Activated CD4-positive, alpha-beta T cell treated with anti-CD3 and anti-CD28 coated beads, Interleukin-2, Interleukin-4, amounts not matched to agents 100 ng/mL and 50 ng/mL, durations not matched to agents 16 hours and 8 hours (primary cell): ENCODE data around the gene HSPB6.
"Not testable (repeated sequence)": the region's sequence is repeated elsewhere in the genome, so short reads cannot be mapped to it uniquely, and the experiment has no call there.

Source experiments
- DNase-seq: peaks from one replicate; pipeline ENCODE4 v3.0.0-alpha.2; 2020; ENCODE audit warnings: low spot score

Gene HSPB6

GRCh38 chr19:35731779-35732405 lies 24.9 kb downstream of the HSPB6 start:
- DNase-seq: no peak

- no peak for DNase-seq
These were observed 25.5 kb downstream of the HSPB6 start for GRCh38 chr19:35731353-35731752.

GRCh38 chr19:35730326-35730725 lies 26.5 kb downstream of the HSPB6 start:
- DNase-seq: no peak

GRCh38 chr19:35729763-35730162 lies 27.1 kb downstream of the HSPB6 start:
- DNase-seq: no peak

- DNase-seq: no peak
These were observed 27.8 kb downstream of the HSPB6 start for GRCh38 chr19:35729021-35729420.

- no peak for DNase-seq
These were observed 28.7 kb downstream of the HSPB6 start for GRCh38 chr19:35727956-35728706.

GRCh38 chr19:35727053-35727955 lies 29.5 kb downstream of the HSPB6 start:
- DNase-seq: no peak

GRCh38 chr19:35725216-35725861 lies 31.5 kb downstream of the HSPB6 start:
- no peak for DNase-seq

- DNase-seq: no peak
These were observed 32.3 kb downstream of the HSPB6 start for GRCh38 chr19:35724560-35724959.

GRCh38 chr19:35724132-35724531 lies 32.7 kb downstream of the HSPB6 start:
- not testable (repeated sequence) for DNase-seq

- no peak for DNase-seq
These were observed 33.2 kb downstream of the HSPB6 start for GRCh38 chr19:35723671-35724070.

GRCh38 chr19:35722897-35723296 lies 33.9 kb downstream of the HSPB6 start:
- DNase-seq: no peak

- no peak for DNase-seq
These were observed 34.4 kb downstream of the HSPB6 start for GRCh38 chr19:35722461-35722860.

- no peak for DNase-seq
These were observed 35.5 kb downstream of the HSPB6 start for GRCh38 chr19:35721374-35721773.

GRCh38 chr19:35720648-35721047 lies 36.2 kb downstream of the HSPB6 start:
- no peak for DNase-seq

- no peak for DNase-seq
These were observed 36.7 kb downstream of the HSPB6 start for GRCh38 chr19:35720163-35720524.

- DNase-seq: no peak
These were observed 37.2 kb downstream of the HSPB6 start for GRCh38 chr19:35719402-35720162.

GRCh38 chr19:35718345-35719041 lies 38.3 kb downstream of the HSPB6 start:
- DNase-seq: peak; percentile 49

GRCh38 chr19:35717665-35718344 lies 39.0 kb downstream of the HSPB6 start, which contains the start of gene KMT2B:
KMT2B (plus strand) TSS chr19:35718003; CDS start chr19:35718019, 16 bp downstream.
- DNase-seq: no peak
